Esophagus squamous epithelium (tissue), 5 donors: Measurements from ENCODE around the gene HLCS. TPM values are rescaled to one million over a fixed set of nuclear protein-coding genes. Genes with fewer than 3 reads are reported as not detected.

ENCODE experiments used
- DNase-seq: peaks from one replicate; lab custom pipeline; 2025; lab: John Stamatoyannopoulos, UW
- H3K27ac ChIP-seq, 4 donors: fragments of 200-600 bp; sonication (generic); one replicate each; pipeline ENCODE4 v1.5.1; 2016 to 2019; ENCODE audit warnings: mild to moderate bottlenecking in 1 of 4
- H3K27me3 ChIP-seq, 4 donors: fragments of 200-600 bp; sonication (generic); 1 replicate in 3 of 4; 2 replicates in 1 of 4; pipeline versions ENCODE4 v1.5.1 to v1.6.0; 2017 to 2021; ENCODE audit warnings: antibody characterized with exemption in 1 of 4
- H3K36me3 ChIP-seq, 3 donors: fragments of 200-600 bp; sonication (generic); one replicate each; pipeline ENCODE4 v1.5.1; 2016 to 2019
- H3K4me1 ChIP-seq, 3 donors: fragments of 200-600 bp; sonication (generic); one replicate each; pipeline ENCODE4 v1.5.1; 2017 to 2019
- H3K4me3 ChIP-seq, 4 donors: fragments of 200-600 bp; sonication (generic); 1 replicate in 3 of 4; 2 replicates in 1 of 4; pipeline ENCODE4 v1.5.1; 2016 to 2019; ENCODE audit warnings: mild to moderate bottlenecking in 2 of 4, moderate library complexity in 1 of 4
- H3K9me3 ChIP-seq, 3 donors: fragments of 200-600 bp; sonication (generic); one replicate each; pipeline ENCODE4 v1.5.1; 2016 to 2019
- CTCF ChIP-seq, 6 experiments: fragments of 450-650 bp in 4 of 6; fragments of 200-600 bp in 2 of 6; sonication (generic) in 2 of 6; IDR thresholded peaks; one replicate each; pipeline ENCODE4 v1.5.1; 2016 to 2019; ENCODE audit warnings: antibody characterized with exemption in 6 of 6, mild to moderate bottlenecking in 4 of 6, moderate library complexity in 4 of 6
- POLR2A ChIP-seq, 4 donors: fragments of 450-650 bp; IDR thresholded peaks; one replicate each; pipeline ENCODE4 v1.6.1; 2017; ENCODE audit warnings: antibody characterized with exemption in 4 of 4, mild to moderate bottlenecking in 4 of 4, moderate library complexity in 3 of 4
- WGBS, 2 donors: methylation state at CpG; one replicate each; pipeline ENCODE4 v1.1.5; 2018; 5-methylcytosine and 5-hydroxymethylcytosine counted together
- intact Hi-C: fragments of 100-400 bp; cut with DNase I; formaldehyde crosslinking; loops from one replicate; pipeline ENCODE4 v1.15.0; 2022
- total RNA-seq, 4 donors: library from RNA; depleted of rRNA; stranded (reverse); fragments of >200 nt; gene quantifications; one replicate each; pipeline ENCODE4 v1.1.0, GENCODE V29; 2016
- donor health status: DM: yes; HTN: yes; CAD: no.

The HLCS gene
- total RNA-seq, 4 donors from 2014 or later, result 6.3 to 19.5 (median 13.5) TPM

GRCh38 chr21:36806103-36806502 is 160.4 kb downstream of the HLCS start:
- Histone ChIP-seq H3K36me3 (no peaks in the 10 kb centered on the region), H3K9me3 (no peaks in the 10 kb centered on the region), H3K4me1 (peaks cover 0 to 7% (median 0%) of the 10 kb centered on the region in 3 donors), H3K27ac (no peak overlapping the region), H3K4me3 (no peak overlapping the region), H3K27me3 (no peaks in the 10 kb centered on the region)
- 89 to 100% methylated on average over 2 to 4 of the region's 4 CpGs for WGBS, 2 donors
- TF ChIP-seq POLR2A (IDR thresholded peaks at IDR 0.05) (no peak), CTCF (IDR thresholded peaks at IDR 0.05) (no peak)
- DNase-seq, result no peak
- intact Hi-C loops, result no loop called here

GRCh38 chr21:36804874-36805611 is 161.4 kb downstream of the HLCS start:
- WGBS, 2 donors, result 78 to 86% methylated on average over 10 to 11 of the region's 17 CpGs
- no peak for TF ChIP-seq POLR2A (IDR thresholded peaks at IDR 0.05)
- TF ChIP-seq CTCF (IDR thresholded peaks at IDR 0.05), result no peak
- no peaks in the 10 kb centered on the region for H3K9me3 ChIP-seq
- no peaks in the 10 kb centered on the region for H3K36me3 ChIP-seq
- H3K4me3 ChIP-seq, result no peak overlapping the region
- no peak overlapping the region for H3K27ac ChIP-seq
- DNase-seq, result no peak
- H3K27me3 ChIP-seq, result no peaks in the 10 kb centered on the region
- peaks cover 0 to 7% (median 0%) of the 10 kb centered on the region in 3 donors for H3K4me1 ChIP-seq
- intact Hi-C loops, result no loop called here

- H3K4me1 ChIP-seq, result peaks cover 0 to 7% (median 0%) of the 10 kb centered on the region in 3 donors
- DNase-seq, result no peak
- intact Hi-C loops, result no loop called here
- no peaks in the 10 kb centered on the region for H3K27me3 ChIP-seq
- no peak overlapping the region for H3K27ac ChIP-seq
- no peaks in the 10 kb centered on the region for H3K36me3 ChIP-seq
- H3K9me3 ChIP-seq, result no peaks in the 10 kb centered on the region
- 90 to 94% methylated on average over 13 of the region's 13 CpGs for whole genome bisulfite sequencing, 2 donors
- no peak for TF ChIP-seq POLR2A (IDR thresholded peaks at IDR 0.05)
- no peak for TF ChIP-seq CTCF (IDR thresholded peaks at IDR 0.05)
- no peak overlapping the region for H3K4me3 ChIP-seq
These were observed 162.5 kb downstream of the HLCS start for GRCh38 chr21:36803816-36804439.

- Histone ChIP-seq H3K27ac (no peak overlapping the region), H3K9me3 (no peaks in the 10 kb centered on the region), H3K27me3 (no peaks in the 10 kb centered on the region), H3K4me3 (no peak overlapping the region), H3K36me3 (no peaks in the 10 kb centered on the region), H3K4me1 (peaks cover 0 to 7% (median 0%) of the 10 kb centered on the region in 3 donors)
- no peak for DNase-seq
- WGBS, 2 donors, result 50 to 66% methylated on average over 13 of the region's 13 CpGs
- TF ChIP-seq POLR2A (IDR thresholded peaks at IDR 0.05) (no peak), CTCF (IDR thresholded peaks at IDR 0.05) (no peak)
- intact Hi-C loops, result no loop called here
These were observed 163.3 kb downstream of the HLCS start for GRCh38 chr21:36803051-36803645.

GRCh38 chr21:36800734-36801133 is 165.7 kb downstream of the HLCS start:
- TF ChIP-seq CTCF (IDR thresholded peaks at IDR 0.05) (no peak), POLR2A (IDR thresholded peaks at IDR 0.05) (no peak)

More at GRCh38 chr21:36800734-36801133, 165.7 kb downstream of the HLCS start:
- peaks cover 0 to 10% (median 0%) of the 10 kb centered on the region in 3 donors for H3K9me3 ChIP-seq
- WGBS, 2 donors, result 93 to 97% methylated on average over 4 of the region's 4 CpGs
- H3K4me3 ChIP-seq, result no peak overlapping the region
- H3K4me1 ChIP-seq, result peaks cover 0 to 7% (median 0%) of the 10 kb centered on the region in 3 donors
- H3K27ac ChIP-seq, result peak overlapping the region in 1 of 4 donors; percentile 16
- DNase-seq, result no peak
- H3K27me3 ChIP-seq, result no peaks in the 10 kb centered on the region
- intact Hi-C loops, result no loop called here
- no peaks in the 10 kb centered on the region for H3K36me3 ChIP-seq
